HepG2 (cell line): ENCODE results near the gene MOGAT3. TPM values are rescaled to one million over a fixed set of nuclear protein-coding genes. Genes with fewer than 3 reads are reported as not detected.

ENCODE experiments used
- CEBPG ChIP-seq: IDR thresholded peaks from 2 replicates; pipeline ENCODE4 v1.6.1; 2016
- GATA4 ChIP-seq: sonication (generic); IDR thresholded peaks from 2 replicates; pipeline ENCODE4 v1.6.1; 2016; ENCODE audit warnings: antibody characterized with exemption, low read depth, borderline replicate concordance
- HOXA3 ChIP-seq: sonication (generic); formaldehyde crosslinking; IDR thresholded peaks from 2 replicates; pipeline ENCODE4 v1.5.0; 2020; ENCODE audit warnings: missing genetic modification reagents
- MIER3 ChIP-seq: IDR thresholded peaks from 2 replicates; pipeline ENCODE4 v1.6.1; 2016; ENCODE audit warnings: missing compliant biosample characterization, borderline replicate concordance
- MYNN ChIP-seq: sonication (generic); formaldehyde crosslinking; IDR thresholded peaks from 2 replicates; pipeline ENCODE4 v1.4.0; 2020; ENCODE audit warnings: mild to moderate bottlenecking, low read depth, missing genetic modification reagents
- NFE2 ChIP-seq: sonication (generic); formaldehyde crosslinking; IDR thresholded peaks from 2 replicates; pipeline ENCODE4 v1.4.0; 2020; ENCODE audit warnings: missing genetic modification reagents
- PATZ1 ChIP-seq: sonication (generic); formaldehyde crosslinking; IDR thresholded peaks from 2 replicates; pipeline ENCODE4 v1.4.0; 2020; ENCODE audit warnings: missing genetic modification reagents
- PRPF4 ChIP-seq: fragments of 200-400 bp; formaldehyde crosslinking; IDR thresholded peaks from 2 replicates; pipeline ENCODE4 v1.6.1; 2016; ENCODE audit warnings: low read length, low read depth; ENCODE audit not compliant: poor library complexity, severe bottlenecking
- RBAK ChIP-seq: sonication (generic); formaldehyde crosslinking; IDR thresholded peaks from 2 replicates; pipeline ENCODE4 v1.5.1; 2020; ENCODE audit warnings: mild to moderate bottlenecking, missing genetic modification reagents
- SETDB1 ChIP-seq: sonication (generic); formaldehyde crosslinking; IDR thresholded peaks from 2 replicates; pipeline ENCODE4 v1.5.1; 2020; ENCODE audit warnings: missing genetic modification reagents, mild to moderate bottlenecking, borderline replicate concordance
- SNAPC5 ChIP-seq: sonication (generic); formaldehyde crosslinking; IDR thresholded peaks from 2 replicates; pipeline ENCODE4 v1.8.1; 2023; ENCODE audit warnings: mild to moderate bottlenecking, missing genetic modification reagents, borderline replicate concordance
- ZBTB1 ChIP-seq: sonication (generic); formaldehyde crosslinking; IDR thresholded peaks from 2 replicates; pipeline ENCODE4 v1.4.0; 2020; ENCODE audit warnings: missing genetic modification reagents, borderline replicate concordance
- ZMYM3 ChIP-seq: sonication (generic); formaldehyde crosslinking; IDR thresholded peaks from 2 replicates; pipeline ENCODE4 v1.5.1; 2020; ENCODE audit warnings: mild to moderate bottlenecking, missing genetic modification reagents
- ZNF326 ChIP-seq: sonication (generic); formaldehyde crosslinking; IDR thresholded peaks from 2 replicates; pipeline ENCODE4 v1.4.0; 2020; ENCODE audit warnings: missing genetic modification reagents, borderline replicate concordance
- ZNF414 ChIP-seq: sonication (generic); formaldehyde crosslinking; IDR thresholded peaks from 2 replicates; pipeline ENCODE4 v1.5.0; 2020; ENCODE audit warnings: missing genetic modification reagents
- ZNF510 ChIP-seq: sonication (generic); formaldehyde crosslinking; IDR thresholded peaks from 2 replicates; pipeline ENCODE4 v1.4.0; 2020; ENCODE audit warnings: low read depth, mild to moderate bottlenecking, missing genetic modification reagents
- ZNF646 ChIP-seq: sonication (generic); formaldehyde crosslinking; IDR thresholded peaks from 2 replicates; pipeline ENCODE4 v1.9.0; 2021; ENCODE audit warnings: mild to moderate bottlenecking, missing genetic modification reagents
- ZNF691 ChIP-seq: sonication (generic); formaldehyde crosslinking; IDR thresholded peaks from 2 replicates; pipeline ENCODE4 v1.4.0; 2020; ENCODE audit warnings: missing genetic modification reagents, low read depth, mild to moderate bottlenecking, borderline replicate concordance
- polyA plus RNA-seq, 8 experiments: library from polyadenylated mRNA; depleted of rRNA in 3 of 8; stranded (reverse) in 7 of 8; unstranded in 1 of 8; fragments of >200 nt; fragmentation: Illumina TruSeq in 4 of 8; extraction: Trizol in 4 of 8; gene quantifications; 2 replicates each; pipeline versions ENCODE4 v1.2.1 to v1.2.3, GENCODE V29; 2011 to 2016; ENCODE audit warnings: low read depth in 4 of 8, missing spikeins in 1 of 8, mixed read lengths in 1 of 8; ENCODE audit not compliant: insufficient read depth in 1 of 8
- total RNA-seq, 5 experiments: library from RNA; depleted of rRNA; stranded (reverse); fragments of >200 nt; fragmentation: Illumina TruSeq; extraction: Trizol; gene quantifications; 2 replicates each; pipeline ENCODE4 v1.2.3, GENCODE V29; 2016; ENCODE audit warnings: low read depth in 1 of 5

The MOGAT3 gene
- total and polyA plus RNA-seq, 2 of the 13 experiments (the other 11 are each of a cell fraction or from before 2014, with no cell fraction given): 22.5 to 30.5 TPM

- TF ChIP-seq ZNF646: no peak
- peak; percentile 95; the same call in 1 of the 2 replicates for TF ChIP-seq ZNF691
- TF ChIP-seq HOXA3 (CRISPR knock-in tag): peak; percentile 91
- TF ChIP-seq ZNF326 (CRISPR knock-in tag): peak; percentile 91; the same call in 1 of the 2 replicates
- TF ChIP-seq ZNF414 (CRISPR knock-in tag): peak; percentile 90
- peak; percentile 62; the same call in 1 of the 2 replicates for TF ChIP-seq ZMYM3 (CRISPR knock-in tag)
- no peak for TF ChIP-seq PRPF4
- TF ChIP-seq RBAK (CRISPR knock-in tag): no peak
- TF ChIP-seq GATA4: no peak; the same call in 1 of the 2 replicates
- no peak for TF ChIP-seq SETDB1
- 0 out of 2 replicates have a peak, but pooled peaks have one; percentile 26 for TF ChIP-seq CEBPG (CRISPR knock-in tag)
- peak; percentile 94; the same call in 1 of the 2 replicates for TF ChIP-seq MIER3
- peak; percentile 83 for TF ChIP-seq PATZ1 (CRISPR knock-in tag)
- peak; percentile 92; the same call in 1 of the 2 replicates for TF ChIP-seq SNAPC5 (CRISPR knock-in tag)
- TF ChIP-seq ZBTB1 (CRISPR knock-in tag): peak; percentile 84; the same call in 1 of the 2 replicates
- TF ChIP-seq MYNN: peak; percentile 98
- no peak for TF ChIP-seq NFE2 (CRISPR knock-in tag)
- peak; percentile 93 for TF ChIP-seq ZNF510 (CRISPR knock-in tag)
Observed at GRCh38 chr7:101165075-101165957, 35.5 kb downstream of the MOGAT3 start, which contains the start of gene VGF (continued).
